Measurements from ENCODE around the gene PAF1.

PAF1 gene

GRCh38 chr19:39425744-39426143 lies 34.8 kb upstream of the PAF1 start:
- DNase-seq: no peak
- TF ChIP-seq POLR2A (IDR thresholded peaks at IDR 0.05; ENCODE audit: low read length) (no peak), GATA1 (IDR thresholded peaks at IDR 0.05; ENCODE audit: low read depth, low read length) (no peak)

- no peak for TF ChIP-seq GATA1 (IDR thresholded peaks at IDR 0.05; ENCODE audit: low read depth, low read length)
- TF ChIP-seq POLR2A (IDR thresholded peaks at IDR 0.05; ENCODE audit: low read length): no peak
- DNase-seq: no peak
Observed at GRCh38 chr19:39424934-39425333, 34.0 kb upstream of the PAF1 start.

- TF ChIP-seq GATA1 (IDR thresholded peaks at IDR 0.05; ENCODE audit: low read depth, low read length) (no peak), POLR2A (IDR thresholded peaks at IDR 0.05; ENCODE audit: low read length) (no peak)
- no peak for DNase-seq
Observed at GRCh38 chr19:39423258-39424086, 32.6 kb upstream of the PAF1 start.

GRCh38 chr19:39422020-39422419 lies 31.1 kb upstream of the PAF1 start:
- TF ChIP-seq GATA1 (IDR thresholded peaks at IDR 0.05; ENCODE audit: low read depth, low read length): no peak
- no peak for TF ChIP-seq POLR2A (IDR thresholded peaks at IDR 0.05; ENCODE audit: low read length)
- DNase-seq: no peak

GRCh38 chr19:39420769-39421168 lies 29.9 kb upstream of the PAF1 start:
- no peak for DNase-seq
- TF ChIP-seq GATA1 (IDR thresholded peaks at IDR 0.05; ENCODE audit: low read depth, low read length) (no peak), POLR2A (IDR thresholded peaks at IDR 0.05; ENCODE audit: low read length) (no peak)

- no peak for DNase-seq
- no peak for TF ChIP-seq POLR2A (IDR thresholded peaks at IDR 0.05; ENCODE audit: low read length)
- no peak for TF ChIP-seq GATA1 (IDR thresholded peaks at IDR 0.05; ENCODE audit: low read depth, low read length)
Observed at GRCh38 chr19:39419003-39419402, 28.1 kb upstream of the PAF1 start.

- no peak for TF ChIP-seq POLR2A (IDR thresholded peaks at IDR 0.05; ENCODE audit: low read length)
- no peak for TF ChIP-seq GATA1 (IDR thresholded peaks at IDR 0.05; ENCODE audit: low read depth, low read length)
- no peak for DNase-seq
Observed at GRCh38 chr19:39417463-39418181, 26.7 kb upstream of the PAF1 start.

GRCh38 chr19:39416152-39417120 lies 25.5 kb upstream of the PAF1 start:
- DNase-seq: no peak
- TF ChIP-seq POLR2A (IDR thresholded peaks at IDR 0.05; ENCODE audit: low read length) (no peak), GATA1 (IDR thresholded peaks at IDR 0.05; ENCODE audit: low read depth, low read length) (no peak)

GRCh38 chr19:39415111-39416046 lies 24.5 kb upstream of the PAF1 start:
- no peak for DNase-seq
- TF ChIP-seq POLR2A (IDR thresholded peaks at IDR 0.05; ENCODE audit: low read length) (no peak), GATA1 (IDR thresholded peaks at IDR 0.05; ENCODE audit: low read depth, low read length) (no peak)

- no peak for DNase-seq
- TF ChIP-seq POLR2A (IDR thresholded peaks at IDR 0.05; ENCODE audit: low read length) (no peak), GATA1 (IDR thresholded peaks at IDR 0.05; ENCODE audit: low read depth, low read length) (no peak)
Observed at GRCh38 chr19:39413911-39414608, 23.2 kb upstream of the PAF1 start.

GRCh38 chr19:39413272-39413910 lies 22.5 kb upstream of the PAF1 start:
- DNase-seq: no peak

GRCh38 chr19:39412867-39413271 lies 22.0 kb upstream of the PAF1 start:
- DNase-seq: no peak
- no peak for TF ChIP-seq GATA1 (IDR thresholded peaks at IDR 0.05; ENCODE audit: low read depth, low read length)
- no peak for TF ChIP-seq POLR2A (IDR thresholded peaks at IDR 0.05; ENCODE audit: low read length)

More at GRCh38 chr19:39413272-39413910, 22.5 kb upstream of the PAF1 start:
- no peak for TF ChIP-seq GATA1 (IDR thresholded peaks at IDR 0.05; ENCODE audit: low read depth, low read length)
- TF ChIP-seq POLR2A (IDR thresholded peaks at IDR 0.05; ENCODE audit: low read length): no peak
